ENCODE data around the gene ARMC12. TPM values are rescaled to one million over a fixed set of nuclear protein-coding genes. Genes with fewer than 3 reads are reported as not detected.
A peak's percentile ranks its signal among the peaks of the same experiment; 100 is the strongest.

Gene ARMC12
- total RNA-seq, 1 experiment from 2014 or later, result not detected

DNA sequence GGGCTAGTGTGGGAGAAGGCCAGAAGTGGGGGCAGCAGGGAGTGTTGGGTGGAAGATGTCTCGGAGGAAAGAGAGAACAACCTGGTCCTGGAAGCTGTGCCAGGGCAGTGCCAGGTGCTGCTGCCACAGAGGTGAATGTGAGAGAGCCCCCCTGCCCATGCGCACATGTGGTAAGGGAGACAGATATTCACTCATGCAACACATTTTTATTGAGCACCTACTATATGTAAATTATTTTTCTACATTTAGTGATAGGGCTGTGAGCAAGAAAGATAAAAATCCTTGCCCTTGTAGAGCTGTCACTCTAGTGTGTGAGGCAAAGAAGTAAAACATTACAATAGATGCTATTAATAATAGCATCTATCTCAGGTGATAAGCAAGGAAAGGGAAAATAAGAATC lies 44.5 kb downstream of the ARMC12 start:
- CTCF ChIA-PET, result no interaction called here
- POLR2A ChIA-PET, result no interaction called here
- no peaks in the 10 kb centered on the region for H3K36me3 Mint-ChIP-seq (ENCODE audit: insufficient read depth, unreplicated experiment)

DNA sequence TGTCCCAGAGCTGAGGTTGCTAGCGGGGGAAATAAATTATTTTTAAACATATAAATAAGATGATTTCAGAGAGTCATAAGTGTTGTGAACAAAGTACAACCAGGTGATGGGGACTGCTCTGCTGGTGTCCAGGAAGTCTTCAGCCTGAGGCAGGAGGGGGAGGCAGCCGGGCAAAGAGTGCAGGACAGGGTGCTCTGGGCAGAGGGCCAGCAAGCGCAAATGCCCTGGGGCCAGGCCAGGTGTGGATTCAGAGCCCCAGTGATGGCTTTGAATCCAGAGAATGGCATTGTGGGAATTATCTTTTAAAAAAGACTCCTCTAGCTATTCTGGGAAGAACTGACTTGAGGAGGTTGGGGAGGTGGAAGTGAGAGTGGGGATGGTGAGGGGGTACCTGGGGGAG lies 45.6 kb downstream of the ARMC12 start:
- Mint-ChIP-seq H3K36me3 (ENCODE audit: insufficient read depth, unreplicated experiment) (no peaks in the 10 kb centered on the region), H3K4me1 (ENCODE audit: low read depth, unreplicated experiment) (peaks cover 19% of the 10 kb centered on the region), H3K27ac (ENCODE audit: unreplicated experiment) (peak overlapping the region; percentile 18), H3K4me3 (ENCODE audit: unreplicated experiment) (no peak overlapping the region), H3K27me3 (ENCODE audit: insufficient read depth, unreplicated experiment) (no peaks in the 10 kb centered on the region), H3K9me3 (ENCODE audit: unreplicated experiment) (no peaks in the 10 kb centered on the region)
- BruUV-seq (replicated peaks), result no TSS peak
- intact Hi-C loops (cut with micrococcal nuclease; ENCODE audit: unreplicated experiment), result no loop called here
- ChIA-PET POLR2A (no interaction called here), CTCF (no interaction called here)
- Histone ChIP-seq H3K9me3 (no peaks in the 10 kb centered on the region), H3K4me3 (ENCODE audit: low read depth, low read length) (no peak overlapping the region), H3K27me3 (replicated peaks; ENCODE audit: control insufficient read depth, insufficient read depth, low read length) (no peaks in the 10 kb centered on the region), H3K4me1 (peaks cover 13% of the 10 kb centered on the region), H3K36me3 (ENCODE audit: control insufficient read depth, insufficient read depth, low read length) (no peaks in the 10 kb centered on the region)
- TF ChIP-seq, protein P1, sequence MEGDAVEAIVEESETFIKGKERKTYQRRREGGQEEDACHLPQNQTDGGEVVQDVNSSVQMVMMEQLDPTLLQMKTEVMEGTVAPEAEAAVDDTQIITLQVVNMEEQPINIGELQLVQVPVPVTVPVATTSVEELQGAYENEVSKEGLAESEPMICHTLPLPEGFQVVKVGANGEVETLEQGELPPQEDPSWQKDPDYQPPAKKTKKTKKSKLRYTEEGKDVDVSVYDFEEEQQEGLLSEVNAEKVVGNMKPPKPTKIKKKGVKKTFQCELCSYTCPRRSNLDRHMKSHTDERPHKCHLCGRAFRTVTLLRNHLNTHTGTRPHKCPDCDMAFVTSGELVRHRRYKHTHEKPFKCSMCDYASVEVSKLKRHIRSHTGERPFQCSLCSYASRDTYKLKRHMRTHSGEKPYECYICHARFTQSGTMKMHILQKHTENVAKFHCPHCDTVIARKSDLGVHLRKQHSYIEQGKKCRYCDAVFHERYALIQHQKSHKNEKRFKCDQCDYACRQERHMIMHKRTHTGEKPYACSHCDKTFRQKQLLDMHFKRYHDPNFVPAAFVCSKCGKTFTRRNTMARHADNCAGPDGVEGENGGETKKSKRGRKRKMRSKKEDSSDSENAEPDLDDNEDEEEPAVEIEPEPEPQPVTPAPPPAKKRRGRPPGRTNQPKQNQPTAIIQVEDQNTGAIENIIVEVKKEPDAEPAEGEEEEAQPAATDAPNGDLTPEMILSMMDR (IDR thresholded peaks at IDR 0.05; ENCODE audit: insufficient read depth in 1 of 2, low read depth in 1 of 2, low read length in 1 of 2, severe bottlenecking in 1 of 2, unreplicated experiment in 1 of 2), result no peak
- DNase-seq, result no peak

More for the DNA sequence above, 44.5 kb downstream of the ARMC12 start:
- no peak for DNase-seq
- Mint-ChIP-seq H3K4me3 (ENCODE audit: unreplicated experiment) (no peak overlapping the region), H3K27me3 (ENCODE audit: insufficient read depth, unreplicated experiment) (no peaks in the 10 kb centered on the region), H3K4me1 (ENCODE audit: low read depth, unreplicated experiment) (peaks cover 19% of the 10 kb centered on the region), H3K27ac (ENCODE audit: unreplicated experiment) (no peak overlapping the region), H3K9me3 (ENCODE audit: unreplicated experiment) (no peaks in the 10 kb centered on the region)
- TF ChIP-seq, protein P1 (IDR thresholded peaks at IDR 0.05; ENCODE audit: insufficient read depth in 1 of 2, low read depth in 1 of 2, low read length in 1 of 2, severe bottlenecking in 1 of 2, unreplicated experiment in 1 of 2), result no peak
- H3K4me1 ChIP-seq, result peaks cover 10% of the 10 kb centered on the region
- H3K36me3 ChIP-seq (ENCODE audit: control insufficient read depth, insufficient read depth, low read length), result no peaks in the 10 kb centered on the region
- no peaks in the 10 kb centered on the region for H3K9me3 ChIP-seq
- no peak overlapping the region for H3K4me3 ChIP-seq (ENCODE audit: low read depth, low read length)
- no peaks in the 10 kb centered on the region for H3K27me3 ChIP-seq (replicated peaks; ENCODE audit: control insufficient read depth, insufficient read depth, low read length)
- intact Hi-C loops (cut with micrococcal nuclease; ENCODE audit: unreplicated experiment), result no loop called here
- no TSS peak for BruUV-seq (replicated peaks)

DNA sequence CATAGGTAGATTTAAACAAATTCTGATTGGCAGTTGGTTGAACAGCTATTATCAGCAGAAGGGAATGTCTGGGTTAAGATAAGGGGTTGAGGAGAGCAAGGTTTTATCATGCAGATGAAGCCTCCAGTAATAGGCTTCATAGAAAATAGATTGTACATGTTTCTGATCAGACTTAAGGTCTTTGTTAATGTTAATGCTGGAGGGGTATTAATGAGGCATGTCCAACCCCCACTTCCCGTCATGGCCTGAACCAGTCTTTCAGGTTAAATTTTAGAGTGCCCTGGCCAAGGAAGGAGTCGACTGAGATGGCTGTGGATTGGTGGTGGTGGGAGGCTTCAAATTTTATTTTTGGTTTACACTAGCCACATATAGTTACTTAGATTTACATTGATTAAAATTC lies 47.4 kb downstream of the ARMC12 start:
- Histone ChIP-seq H3K4me3 (ENCODE audit: low read depth, low read length) (no peak overlapping the region), H3K4me1 (peaks cover 21% of the 10 kb centered on the region), H3K9me3 (no peaks in the 10 kb centered on the region), H3K36me3 (ENCODE audit: control insufficient read depth, insufficient read depth, low read length) (no peaks in the 10 kb centered on the region), H3K27me3 (replicated peaks; ENCODE audit: control insufficient read depth, insufficient read depth, low read length) (no peaks in the 10 kb centered on the region)
- Mint-ChIP-seq H3K4me1 (ENCODE audit: low read depth, unreplicated experiment) (peaks cover 19% of the 10 kb centered on the region), H3K27ac (ENCODE audit: unreplicated experiment) (no peak overlapping the region), H3K9me3 (ENCODE audit: unreplicated experiment) (no peaks in the 10 kb centered on the region), H3K36me3 (ENCODE audit: insufficient read depth, unreplicated experiment) (no peaks in the 10 kb centered on the region), H3K4me3 (ENCODE audit: unreplicated experiment) (no peak overlapping the region), H3K27me3 (ENCODE audit: insufficient read depth, unreplicated experiment) (peaks cover 2% of the 10 kb centered on the region)
- ChIA-PET POLR2A (no interaction called here), CTCF (no interaction called here)
- TF ChIP-seq, protein P1 (IDR thresholded peaks at IDR 0.05; ENCODE audit: insufficient read depth in 1 of 2, low read depth in 1 of 2, low read length in 1 of 2, severe bottlenecking in 1 of 2, unreplicated experiment in 1 of 2), result no peak
- no TSS peak for BruUV-seq (replicated peaks)
- DNase-seq, result no peak
- intact Hi-C loops (cut with micrococcal nuclease; ENCODE audit: unreplicated experiment), result no loop called here

All from Caco-2 (cell line).